Spleen (tissue), 11 donors: ENCODE measurements around the gene PPP1R9B. TPM values are rescaled to one million over a fixed set of nuclear protein-coding genes. Genes with fewer than 3 reads are reported as not detected.

Experiments used
- DNase-seq: peaks from one replicate; pipeline ENCODE4 v3.0.0-alpha.2; 2020
- H3K27ac ChIP-seq, 8 donors: fragments of 200-600 bp; sonication (generic) in 7 of 8; 1 replicate in 4 of 8; 2 replicates in 4 of 8; pipeline versions ENCODE4 v1.5.0 to v1.8.0; 2016 to 2021; ENCODE audit warnings: inconsistent platforms in 4 of 8, mild to moderate bottlenecking in 4 of 8, moderate library complexity in 1 of 8
- H3K27me3 ChIP-seq, 7 donors: fragments of 200-600 bp; sonication (generic) in 6 of 7; replicated peaks in 1 of 7; 1 replicate in 4 of 7; 2 replicates in 3 of 7; pipeline versions ENCODE4 v1.5.0 to v1.8.0; 2016 to 2021; ENCODE audit warnings: inconsistent platforms in 3 of 7, mild to moderate bottlenecking in 1 of 7
- H3K36me3 ChIP-seq, 6 donors: fragments of 200-600 bp; sonication (generic) in 5 of 6; 1 replicate in 4 of 6; 2 replicates in 2 of 6; pipeline versions ENCODE4 v1.5.0 to v1.8.0; 2016 to 2021; ENCODE audit warnings: inconsistent platforms in 2 of 6
- H3K4me1 ChIP-seq, 6 donors: fragments of 200-600 bp; sonication (generic) in 5 of 6; 1 replicate in 3 of 6; 2 replicates in 3 of 6; pipeline versions ENCODE4 v1.5.0 to v1.8.0; 2016 to 2021; ENCODE audit warnings: inconsistent platforms in 3 of 6
- H3K4me3 ChIP-seq, 8 donors: fragments of 200-600 bp; sonication (generic) in 7 of 8; 1 replicate in 4 of 8; 2 replicates in 4 of 8; pipeline versions ENCODE4 v1.5.0 to v1.8.0; 2016 to 2021; ENCODE audit warnings: inconsistent platforms in 4 of 8, mild to moderate bottlenecking in 4 of 8, moderate library complexity in 2 of 8
- H3K9me3 ChIP-seq, 8 donors: fragments of 200-600 bp; sonication (generic) in 7 of 8; 1 replicate in 4 of 8; 2 replicates in 4 of 8; pipeline versions ENCODE4 v1.5.0 to v1.8.0; 2016 to 2021; ENCODE audit warnings: inconsistent platforms in 4 of 8
- CTCF ChIP-seq, 11 experiments: fragments of 200-600 bp in 7 of 11; fragments of 450-650 bp in 4 of 11; sonication (generic) in 4 of 11; IDR thresholded peaks in 8 of 11; conservative IDR thresholded peaks in 3 of 11; 1 replicate in 7 of 11; 2 replicates in 4 of 11; pipeline versions ENCODE4 v1.4.0 to v1.8.0; 2016 to 2021; ENCODE audit warnings: antibody characterized with exemption in 11 of 11, inconsistent platforms in 4 of 11, mild to moderate bottlenecking in 1 of 11
- POLR2A ChIP-seq, 3 donors: fragments of 450-650 bp; IDR thresholded peaks; one replicate each; pipeline ENCODE4 v1.5.1; 2017; ENCODE audit warnings: antibody characterized with exemption in 3 of 3, mild to moderate bottlenecking in 1 of 3
- POLR2AphosphoS5 ChIP-seq, 3 donors: sonication (generic); formaldehyde crosslinking; IDR thresholded peaks; one replicate each; pipeline ENCODE4 v1.5.1; 2017; ENCODE audit warnings: antibody characterized with exemption in 3 of 3
- WGBS, 5 donors: extraction: QIAGEN DNeasy Blood & Tissue Kit in 3 of 5; methylation state at CpG; one replicate each; pipeline versions ENCODE4 v1.1.5 to v1.1.7; 2013 to 2018; 5-methylcytosine and 5-hydroxymethylcytosine counted together
- intact Hi-C: fragments of 100-400 bp; cut with DNase I; formaldehyde crosslinking; loops from one replicate; pipeline ENCODE4 v1.15.0; 2023; ENCODE audit warnings: low total_unique reads
- polyA plus RNA-seq, 3 donors: library from polyadenylated mRNA; stranded (reverse); fragments of 200-250 nt; gene quantifications; one replicate each; pipeline ENCODE4 v1.2.1, GENCODE V29; 2013
- total RNA-seq, 7 donors: library from RNA; depleted of rRNA in 3 of 7; stranded (reverse); fragments of >200 nt in 3 of 7; fragmentation: NEBNext Ultra II Directional in 4 of 7; extraction: Animal tissue kit (Norgen Biotek cat#: 25700) in 4 of 7; gene quantifications; one replicate each; pipeline versions ENCODE4 v1.1.0 to v1.2.1, GENCODE V29; 2016 to 2021
- donor health status: healthy with polysubstance abuse.
- donor health status: DM: no; HTN: no; CAD: no; lungs with moderate emphysema.
- donor health status: DM: no; HTN: no; CAD: no.
- donor health status: Bipolar disorder and iron deficiency.
- donor health status: healthy.
- donor health status: DM: no; HTN: no; CAD: no.
- donor health status: DM: yes; HTN: yes; CAD: no.

Gene PPP1R9B
- total and polyA plus RNA-seq, 10 donors = 30.0 to 136 (median 86.2) TPM

- 87 to 92% (median 91%) methylated on average over 8 to 9 of the region's 9 CpGs for WGBS, 5 donors
- Histone ChIP-seq H3K36me3 (no peaks in the 10 kb centered on the region), H3K27ac (no peak overlapping the region), H3K9me3 (no peaks in the 10 kb centered on the region), H3K4me3 (no peak overlapping the region), H3K27me3 (peaks cover 0 to 9% (median 0%) of the 10 kb centered on the region in 7 donors), H3K4me1 (peaks cover 4 to 58% (median 43%) of the 10 kb centered on the region in 6 donors)
- peak; percentile 70 for DNase-seq
- TF ChIP-seq POLR2A (IDR thresholded peaks at IDR 0.05) (no peak), CTCF (IDR thresholded peaks at IDR 0.05 in 8 of 11, conservative IDR thresholded peaks at IDR 0.05 in 3 of 11) (no peak), POLR2AphosphoS5 (IDR thresholded peaks at IDR 0.05) (no peak)
- intact Hi-C loops = no loop called here
Measured at GRCh38 chr17:50165066-50165465, 14.6 kb upstream of the PPP1R9B start.

GRCh38 chr17:50164697-50164988 is 14.2 kb upstream of the PPP1R9B start:
- Histone ChIP-seq H3K9me3 (no peaks in the 10 kb centered on the region), H3K4me1 (peaks cover 4 to 58% (median 43%) of the 10 kb centered on the region in 6 donors), H3K27me3 (peaks cover 0 to 9% (median 0%) of the 10 kb centered on the region in 7 donors), H3K27ac (no peak overlapping the region), H3K4me3 (no peak overlapping the region), H3K36me3 (no peaks in the 10 kb centered on the region)
- DNase-seq = no peak
- WGBS, 5 donors = 91 to 97% (median 93%) methylated on average over 2 of the region's 2 CpGs
- no peak for TF ChIP-seq POLR2A (IDR thresholded peaks at IDR 0.05)
- TF ChIP-seq POLR2AphosphoS5 (IDR thresholded peaks at IDR 0.05) = no peak
- TF ChIP-seq CTCF (IDR thresholded peaks at IDR 0.05 in 8 of 11, conservative IDR thresholded peaks at IDR 0.05 in 3 of 11) = no peak
- intact Hi-C loops = no loop called here

GRCh38 chr17:50163843-50164696 is 13.6 kb upstream of the PPP1R9B start:
- H3K4me3 ChIP-seq = no peak overlapping the region
- WGBS, 5 donors = 69 to 77% (median 72%) methylated on average over 10 to 11 of the region's 11 CpGs
- H3K27ac ChIP-seq = peak overlapping the region in 2 of 8 donors; percentile 3 to 53
- no peaks in the 10 kb centered on the region for H3K9me3 ChIP-seq
- peak; percentile 85 for DNase-seq
- peaks cover 4 to 52% (median 39%) of the 10 kb centered on the region in 6 donors for H3K4me1 ChIP-seq
- H3K27me3 ChIP-seq = peaks cover 0 to 9% (median 0%) of the 10 kb centered on the region in 7 donors
- no peaks in the 10 kb centered on the region for H3K36me3 ChIP-seq
- intact Hi-C loops = no loop called here
- TF ChIP-seq POLR2AphosphoS5 (IDR thresholded peaks at IDR 0.05) (peak in 2 of 3 donors; percentile 13 to 41), CTCF (IDR thresholded peaks at IDR 0.05 in 8 of 11, conservative IDR thresholded peaks at IDR 0.05 in 3 of 11) (no peak), POLR2A (IDR thresholded peaks at IDR 0.05) (no peak)

GRCh38 chr17:50162466-50163254 is 12.2 kb upstream of the PPP1R9B start:
- H3K27me3 ChIP-seq = peaks cover 0 to 3% (median 0%) of the 10 kb centered on the region in 7 donors
- DNase-seq = no peak
- intact Hi-C loops = no loop called here
- H3K27ac ChIP-seq = no peak overlapping the region
- no peaks in the 10 kb centered on the region for H3K36me3 ChIP-seq
- 63 to 67% (median 65%) methylated on average over 8 of the region's 8 CpGs for WGBS, 5 donors
- TF ChIP-seq POLR2AphosphoS5 (IDR thresholded peaks at IDR 0.05) = no peak
- TF ChIP-seq CTCF (IDR thresholded peaks at IDR 0.05 in 8 of 11, conservative IDR thresholded peaks at IDR 0.05 in 3 of 11) = no peak
- no peak for TF ChIP-seq POLR2A (IDR thresholded peaks at IDR 0.05)
- H3K9me3 ChIP-seq = no peaks in the 10 kb centered on the region
- no peak overlapping the region for H3K4me3 ChIP-seq
- peaks cover 4 to 50% (median 33%) of the 10 kb centered on the region in 6 donors for H3K4me1 ChIP-seq
